Karpas-422 (cell line): ENCODE measurements around the gene CYP39A1. TPM values are rescaled to one million over a fixed set of nuclear protein-coding genes. Genes with fewer than 3 reads are reported as not detected.

ENCODE experiments used
- DNase-seq: peaks from one replicate; pipeline ENCODE4 v3.0.0-alpha.2; 2015
- H2AFZ ChIP-seq: fragments of 200-600 bp; sonication (generic); 2 replicates; pipeline ENCODE4 v1.6.1; 2014; ENCODE audit warnings: antibody characterized with exemption, low read length, mixed read lengths
- H3K27ac ChIP-seq: fragments of 200-600 bp; sonication (generic); 2 replicates; pipeline ENCODE4 v1.5.1; 2014; ENCODE audit warnings: mild to moderate bottlenecking, low read length, moderate library complexity
- H3K27me3 ChIP-seq: fragments of 200-600 bp; sonication (generic); 2 replicates; pipeline ENCODE4 v1.6.1; 2014; ENCODE audit warnings: low read length, mixed read lengths
- H3K36me3 ChIP-seq: fragments of 200-600 bp; sonication (generic); 2 replicates; pipeline ENCODE4 v1.6.1; 2014; ENCODE audit warnings: low read length, mixed read lengths; ENCODE audit not compliant: insufficient read depth
- H3K4me1 ChIP-seq: fragments of 200-600 bp; sonication (generic); 2 replicates; pipeline ENCODE4 v1.6.1; 2014; ENCODE audit warnings: mild to moderate bottlenecking, low read length, mixed read lengths
- H3K4me2 ChIP-seq: fragments of 200-600 bp; sonication (generic); 2 replicates; pipeline ENCODE4 v1.6.1; 2014; ENCODE audit warnings: low read length, low read depth, mild to moderate bottlenecking; ENCODE audit not compliant: poor library complexity, severe bottlenecking
- H3K4me3 ChIP-seq: fragments of 200-600 bp; sonication (generic); 2 replicates; pipeline ENCODE4 v1.5.1; 2014; ENCODE audit warnings: mild to moderate bottlenecking, antibody characterized with exemption, low read length, mixed read lengths
- H3K79me2 ChIP-seq: fragments of 200-600 bp; sonication (generic); 2 replicates; pipeline ENCODE4 v1.6.1; 2014; ENCODE audit warnings: mild to moderate bottlenecking, low read length, mixed read lengths
- H3K9ac ChIP-seq: fragments of 200-600 bp; sonication (generic); 2 replicates; pipeline ENCODE4 v1.6.0; 2014; ENCODE audit warnings: low read length
- H3K9me2 ChIP-seq: fragments of 200-600 bp; sonication (generic), shearing (Covaris generic); replicated peaks from 2 replicates; pipeline ENCODE4 v1.6.0; 2014; ENCODE audit warnings: mild to moderate bottlenecking, low read length, moderate library complexity; ENCODE audit not compliant: insufficient read depth
- H3K9me3 ChIP-seq: fragments of 300-700, 200-600 bp; sonication (generic); 2 replicates; pipeline ENCODE4 v1.6.1; 2014; ENCODE audit warnings: low read length, mixed read lengths
- H4K20me1 ChIP-seq: fragments of 200-600 bp; sonication (generic); 2 replicates; pipeline ENCODE4 v1.6.1; 2014; ENCODE audit warnings: mild to moderate bottlenecking, antibody characterized with exemption, low read length, low read depth; ENCODE audit not compliant: insufficient read depth
- total RNA-seq: library from RNA; depleted of rRNA; stranded (reverse); fragments of >200 nt; shearing (Covaris generic); gene quantifications from 2 replicates; pipeline ENCODE4 v1.2.3, GENCODE V29; 2014; ENCODE audit warnings: low replicate concordance; rRNA removed

Gene CYP39A1
- total RNA-seq, 1 experiment from 2014 or later, result 15.4 TPM

DNA sequence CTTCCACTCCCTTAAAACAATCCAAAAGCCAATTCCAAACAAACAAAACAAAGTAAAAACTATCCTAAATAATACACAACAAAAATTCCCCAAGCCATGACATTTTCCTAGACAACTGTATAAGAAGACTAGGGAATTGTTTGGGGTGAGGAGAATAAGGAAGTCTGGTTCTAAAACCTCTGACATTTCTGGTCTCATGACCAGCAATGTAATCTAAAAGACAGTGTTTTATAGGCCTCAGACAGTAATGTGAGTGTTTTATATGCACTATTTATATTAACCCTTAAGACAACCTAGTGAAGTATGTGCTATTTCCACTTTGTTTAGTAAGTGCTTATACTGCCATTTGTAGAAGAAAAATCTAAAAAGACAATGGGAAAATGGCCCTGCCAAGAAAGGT, 148.4 kb downstream of the CYP39A1 start:
- Histone ChIP-seq H3K4me2 (no peak overlapping the region), H4K20me1 (no peaks in the 10 kb centered on the region), H3K9me2 (no peaks in the 10 kb centered on the region), H3K27me3 (no peaks in the 10 kb centered on the region), H3K27ac (no peak overlapping the region), H3K79me2 (no peaks in the 10 kb centered on the region), H3K9ac (no peak overlapping the region), H3K9me3 (no peaks in the 10 kb centered on the region), H2AFZ (no peak overlapping the region), H3K4me1 (no peaks in the 10 kb centered on the region), H3K4me3 (no peak overlapping the region), H3K36me3 (no peaks in the 10 kb centered on the region)
- DNase-seq, result no peak

DNA sequence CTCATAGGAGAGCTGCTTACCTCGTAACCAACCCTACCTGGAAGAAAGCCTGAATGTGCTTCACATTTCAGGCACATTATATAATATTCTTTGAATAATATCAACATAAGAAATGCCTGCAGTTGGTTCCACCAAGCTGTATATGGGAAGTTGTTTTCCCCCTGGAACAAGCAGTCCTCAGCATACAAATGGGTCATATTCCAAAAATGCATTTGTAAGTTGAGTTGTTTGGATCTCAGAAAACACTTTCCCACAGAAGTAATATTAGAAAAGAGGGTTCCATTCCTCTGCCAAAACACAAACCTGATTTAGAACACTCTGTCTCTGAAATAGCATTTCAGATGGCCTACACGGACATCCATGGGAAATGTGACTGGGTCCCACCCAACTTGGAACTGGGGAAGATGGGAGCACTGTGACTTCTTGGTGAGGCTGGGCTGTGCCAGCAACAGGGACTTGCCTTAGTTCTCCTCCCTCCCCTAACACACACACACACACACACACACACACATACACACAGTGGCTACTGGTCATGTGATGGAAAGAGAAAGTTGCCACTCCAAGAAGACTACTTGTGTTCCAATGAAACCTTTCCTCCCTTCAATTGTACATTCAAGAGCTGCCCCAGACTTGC, 150.0 kb downstream of the CYP39A1 start:
- Histone ChIP-seq H3K36me3 (no peaks in the 10 kb centered on the region), H3K79me2 (no peaks in the 10 kb centered on the region), H2AFZ (no peak overlapping the region), H3K9ac (no peak overlapping the region), H3K9me2 (no peaks in the 10 kb centered on the region), H3K4me2 (no peak overlapping the region), H3K4me1 (no peaks in the 10 kb centered on the region), H3K27ac (no peak overlapping the region), H3K9me3 (no peaks in the 10 kb centered on the region), H3K4me3 (no peak overlapping the region), H3K27me3 (no peaks in the 10 kb centered on the region), H4K20me1 (no peaks in the 10 kb centered on the region)
- no peak for DNase-seq

DNA sequence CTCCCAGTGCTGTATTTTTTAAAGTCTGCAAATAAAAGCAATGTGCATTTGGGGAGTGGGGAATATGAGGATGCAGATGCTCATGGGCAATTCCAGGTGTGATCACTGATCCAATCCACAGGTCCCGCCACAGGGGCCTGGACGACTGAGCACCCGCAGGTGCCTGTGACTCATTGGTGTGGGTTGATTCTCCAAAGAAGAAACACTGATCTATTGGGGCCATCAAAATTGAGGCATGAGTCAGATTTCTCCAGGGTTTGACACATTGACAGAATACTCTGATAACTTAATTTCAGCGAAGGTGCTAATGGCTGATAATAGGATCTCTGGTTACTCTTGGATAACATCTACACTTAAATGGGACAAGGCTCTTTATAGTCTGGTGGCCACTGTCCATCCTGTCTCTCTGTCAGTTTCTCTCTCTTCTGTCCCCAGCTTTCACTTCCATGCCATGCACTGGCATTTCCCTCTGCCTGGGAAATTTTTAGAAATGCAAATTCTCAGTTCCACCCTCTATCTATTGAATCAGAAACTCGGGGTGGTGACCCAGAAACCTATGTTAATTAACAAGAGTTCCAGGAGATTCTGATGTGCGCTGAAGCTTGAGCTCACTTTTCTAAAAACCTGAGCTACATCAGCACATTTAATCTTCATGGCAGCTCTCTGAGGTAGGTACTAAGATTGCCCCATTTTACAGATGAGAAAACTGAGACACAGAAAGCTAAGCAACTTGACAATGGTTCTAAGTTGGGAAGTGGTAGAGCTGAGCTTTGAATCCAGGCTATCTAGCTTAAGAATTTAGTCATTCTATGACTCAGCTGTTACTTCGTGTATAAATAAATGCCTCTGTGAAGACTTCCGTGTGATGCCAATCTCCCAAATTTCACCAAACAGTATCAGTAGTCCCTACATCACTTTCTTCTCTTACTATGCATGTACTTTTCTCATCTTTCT, 151.2 kb downstream of the CYP39A1 start:
- Histone ChIP-seq H3K9ac (no peak overlapping the region), H3K27me3 (no peaks in the 10 kb centered on the region), H4K20me1 (no peaks in the 10 kb centered on the region), H3K4me2 (no peak overlapping the region), H3K79me2 (no peaks in the 10 kb centered on the region), H3K27ac (no peak overlapping the region), H3K9me2 (no peaks in the 10 kb centered on the region), H3K9me3 (no peaks in the 10 kb centered on the region), H3K4me1 (no peaks in the 10 kb centered on the region), H3K4me3 (no peak overlapping the region), H3K36me3 (no peaks in the 10 kb centered on the region), H2AFZ (no peak overlapping the region)
- DNase-seq, result no peak

DNA sequence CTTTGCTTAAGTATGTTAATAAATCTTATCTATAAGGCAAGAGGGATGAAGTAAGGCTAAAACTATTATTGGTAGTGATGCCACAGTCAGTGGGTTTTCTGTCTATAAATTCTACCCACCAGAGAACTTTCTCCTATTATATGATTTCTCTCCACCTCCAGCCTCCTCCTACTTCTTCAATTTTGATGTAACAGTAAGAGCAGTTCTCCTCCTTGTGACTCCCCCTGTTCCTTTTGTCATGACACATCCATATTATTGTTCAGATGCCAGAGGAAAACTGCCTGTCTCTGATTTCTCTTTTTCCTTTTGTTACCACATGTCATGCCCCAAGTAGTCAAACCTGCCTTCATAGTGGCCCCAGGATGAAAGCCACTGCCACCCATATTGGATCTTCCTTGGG, 152.2 kb downstream of the CYP39A1 start:
- Histone ChIP-seq H3K9ac (no peak overlapping the region), H3K36me3 (no peaks in the 10 kb centered on the region), H3K27me3 (no peaks in the 10 kb centered on the region; the same call in 1 of the 2 replicates), H3K9me3 (no peaks in the 10 kb centered on the region), H3K4me2 (no peak overlapping the region), H3K27ac (no peak overlapping the region), H2AFZ (no peak overlapping the region), H3K79me2 (no peaks in the 10 kb centered on the region), H3K9me2 (no peaks in the 10 kb centered on the region), H4K20me1 (no peaks in the 10 kb centered on the region), H3K4me3 (no peak overlapping the region), H3K4me1 (no peaks in the 10 kb centered on the region)
- no peak for DNase-seq

Other genes starting within 250 kb of the CYP39A1 start
- gene RCAN2, start 161.4 kb downstream of the CYP39A1 start, total RNA-seq, result 2.3 and 4.7 TPM in 2 replicates
- gene SLC25A27, start 157 bp upstream of the CYP39A1 start, total RNA-seq, result 167 and 178 TPM in 2 replicates
- gene TDRD6, start 35.1 kb upstream of the CYP39A1 start, total RNA-seq, result 3.5 and 5.4 TPM in 2 replicates
- not detected in 2 replicates for gene PLA2G7, start 82.6 kb upstream of the CYP39A1 start, total RNA-seq
- not detected in 2 replicates for gene ANKRD66, start 94.1 kb upstream of the CYP39A1 start, total RNA-seq
- gene MEP1A, start 140.6 kb upstream of the CYP39A1 start, total RNA-seq, result not detected in 2 replicates